Measurements from ENCODE around the gene NLRC3. TPM values are rescaled to one million over a fixed set of nuclear protein-coding genes. Genes with fewer than 3 reads are reported as not detected.

The NLRC3 gene
- total RNA-seq, 1 experiment from 2014 or later, result not detected

GRCh38 chr16:3530371-3530914 is 46.8 kb downstream of the NLRC3 start:
- DNase-seq, result peak; percentile 59
- H3K9me2 ChIP-seq (replicated peaks; ENCODE audit: low read length), result no peaks in the 10 kb centered on the region
- H3K36me3 ChIP-seq (ENCODE audit: low read depth, low read length), result no peaks in the 10 kb centered on the region
- H3K79me2 ChIP-seq (ENCODE audit: low read length), result no peaks in the 10 kb centered on the region
- TF ChIP-seq EZH2 (IDR thresholded peaks at IDR 0.05; ENCODE audit: low read length, unreplicated experiment) (no peak), EZH2phosphoT487 (IDR thresholded peaks at IDR 0.05; ENCODE audit: borderline replicate concordance, low read length) (no peak), CTCF (conservative IDR thresholded peaks at IDR 0.05; ENCODE audit: low read depth, low read length) (no peak)
- no TSS peak for BruUV-seq (replicated peaks)
- ChIA-PET POLR2A (ENCODE audit: unreplicated experiment) (no interaction called here), CTCF (no interaction called here)
- H3K4me2 ChIP-seq (ENCODE audit: low read length), result no peak overlapping the region
- H3K4me3 ChIP-seq (ENCODE audit: low read length), result no peak overlapping the region
- H3K27me3 ChIP-seq (ENCODE audit: low read length), result no peaks in the 10 kb centered on the region
- ATAC-seq, result peak; percentile 37
- H3K9ac ChIP-seq (ENCODE audit: low read length), result no peak overlapping the region
- H2AFZ ChIP-seq (ENCODE audit: low read length), result no peak overlapping the region
- intact Hi-C loops (cut with micrococcal nuclease), result no loop called here
- H3K27ac ChIP-seq (ENCODE audit: low read length), result peak overlapping the region; percentile 47
- H3F3A ChIP-seq (ENCODE audit: low read length, unreplicated experiment), result no peaks in the 10 kb centered on the region
- peaks cover 3% of the 10 kb centered on the region; the same call in 1 of the 2 replicates for H3K4me1 ChIP-seq (ENCODE audit: insufficient read depth, low read length)
- no peaks in the 10 kb centered on the region for H4K20me1 ChIP-seq (ENCODE audit: low read length)
- no peaks in the 10 kb centered on the region for H3K9me3 ChIP-seq (ENCODE audit: low read length)

DNA sequence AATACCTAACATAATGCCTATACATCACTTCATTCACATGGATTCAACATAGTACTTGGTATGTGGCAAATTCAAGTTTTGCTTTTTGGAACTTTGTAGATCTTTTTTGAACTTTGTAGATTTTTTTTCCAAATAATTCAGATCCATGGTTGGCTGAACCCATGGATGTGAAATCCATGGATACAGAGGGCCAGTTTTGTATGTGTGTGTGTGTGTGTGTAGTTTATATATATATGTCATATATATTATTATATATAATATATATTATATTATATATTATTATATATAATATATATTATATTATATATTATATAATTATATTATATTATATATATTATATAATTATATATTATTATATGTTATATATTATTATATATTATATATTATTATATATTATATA is 48.0 kb downstream of the NLRC3 start:
- ChIA-PET CTCF (no interaction called here), POLR2A (ENCODE audit: unreplicated experiment) (no interaction called here)
- no peak for ATAC-seq
- Histone ChIP-seq H3K9ac (ENCODE audit: low read length) (no peak overlapping the region), H3K36me3 (ENCODE audit: low read depth, low read length) (no peaks in the 10 kb centered on the region), H3K27ac (ENCODE audit: low read length) (no peak overlapping the region), H3K9me3 (ENCODE audit: low read length) (no peaks in the 10 kb centered on the region), H3K9me2 (replicated peaks; ENCODE audit: low read length) (no peaks in the 10 kb centered on the region), H4K20me1 (ENCODE audit: low read length) (no peaks in the 10 kb centered on the region), H3K4me3 (ENCODE audit: low read length) (no peak overlapping the region), H3K79me2 (ENCODE audit: low read length) (no peaks in the 10 kb centered on the region), H2AFZ (ENCODE audit: low read length) (no peak overlapping the region), H3K4me1 (ENCODE audit: insufficient read depth, low read length) (peaks cover 3% of the 10 kb centered on the region; the same call in 1 of the 2 replicates), H3F3A (ENCODE audit: low read length, unreplicated experiment) (no peaks in the 10 kb centered on the region), H3K4me2 (ENCODE audit: low read length) (no peak overlapping the region), H3K27me3 (ENCODE audit: low read length) (no peaks in the 10 kb centered on the region)
- TF ChIP-seq CTCF (conservative IDR thresholded peaks at IDR 0.05; ENCODE audit: low read depth, low read length) (no peak), EZH2 (IDR thresholded peaks at IDR 0.05; ENCODE audit: low read length, unreplicated experiment) (no peak), EZH2phosphoT487 (IDR thresholded peaks at IDR 0.05; ENCODE audit: borderline replicate concordance, low read length) (no peak)
- no TSS peak for BruUV-seq (replicated peaks)
- no peak for DNase-seq
- intact Hi-C loops (cut with micrococcal nuclease), result no loop called here

DNA sequence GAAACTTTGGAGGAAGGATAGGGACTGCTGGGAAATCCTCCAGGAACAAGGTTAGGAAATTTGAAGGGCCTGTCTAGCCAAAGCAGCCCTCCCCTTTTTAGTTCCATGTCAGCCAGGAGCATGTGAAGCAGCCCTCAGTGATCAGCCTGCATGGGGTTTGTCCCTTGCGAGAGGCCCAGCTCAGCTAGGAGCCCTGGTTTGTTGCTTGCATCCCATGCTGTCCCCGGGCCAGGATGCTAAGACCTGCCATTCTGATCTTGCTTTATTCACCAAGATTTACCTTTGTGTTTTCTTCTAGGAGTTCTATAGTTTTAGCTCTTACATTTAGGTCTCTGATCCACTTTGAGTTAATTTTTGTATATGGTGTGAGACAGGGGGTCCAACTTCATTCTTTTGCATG is 48.8 kb downstream of the NLRC3 start:
- no peak overlapping the region for H3K4me3 ChIP-seq (ENCODE audit: low read length)
- no peaks in the 10 kb centered on the region for H4K20me1 ChIP-seq (ENCODE audit: low read length)
- ATAC-seq, result no peak
- H3K79me2 ChIP-seq (ENCODE audit: low read length), result no peaks in the 10 kb centered on the region
- no peaks in the 10 kb centered on the region for H3K36me3 ChIP-seq (ENCODE audit: low read depth, low read length)
- DNase-seq, result no peak
- peaks cover 3% of the 10 kb centered on the region; the same call in 1 of the 2 replicates for H3K4me1 ChIP-seq (ENCODE audit: insufficient read depth, low read length)
- ChIA-PET CTCF (no interaction called here), POLR2A (ENCODE audit: unreplicated experiment) (no interaction called here)
- BruUV-seq (replicated peaks), result no TSS peak
- no peak overlapping the region for H3K27ac ChIP-seq (ENCODE audit: low read length)
- intact Hi-C loops (cut with micrococcal nuclease), result no loop called here
- TF ChIP-seq CTCF (conservative IDR thresholded peaks at IDR 0.05; ENCODE audit: low read depth, low read length), result no peak
- TF ChIP-seq EZH2phosphoT487 (IDR thresholded peaks at IDR 0.05; ENCODE audit: borderline replicate concordance, low read length), result no peak
- TF ChIP-seq EZH2 (IDR thresholded peaks at IDR 0.05; ENCODE audit: low read length, unreplicated experiment), result no peak
- no peaks in the 10 kb centered on the region for H3K27me3 ChIP-seq (ENCODE audit: low read length)
- no peaks in the 10 kb centered on the region for H3F3A ChIP-seq (ENCODE audit: low read length, unreplicated experiment)
- no peaks in the 10 kb centered on the region for H3K9me3 ChIP-seq (ENCODE audit: low read length)
- H2AFZ ChIP-seq (ENCODE audit: low read length), result no peak overlapping the region
- H3K9me2 ChIP-seq (replicated peaks; ENCODE audit: low read length), result no peaks in the 10 kb centered on the region
- H3K4me2 ChIP-seq (ENCODE audit: low read length), result no peak overlapping the region
- H3K9ac ChIP-seq (ENCODE audit: low read length), result no peak overlapping the region

Data from PC-3 (cell line).